Activated T-helper 1 cell treated with Interleukin-2 at 50 U/mL for 16 hours (primary cell): ENCODE data around the gene TRPV2.

Experiments used
- DNase-seq: peaks from one replicate; pipeline ENCODE4 v3.0.0-alpha.2; 2020; ENCODE audit warnings: low read depth

The TRPV2 gene

DNA sequence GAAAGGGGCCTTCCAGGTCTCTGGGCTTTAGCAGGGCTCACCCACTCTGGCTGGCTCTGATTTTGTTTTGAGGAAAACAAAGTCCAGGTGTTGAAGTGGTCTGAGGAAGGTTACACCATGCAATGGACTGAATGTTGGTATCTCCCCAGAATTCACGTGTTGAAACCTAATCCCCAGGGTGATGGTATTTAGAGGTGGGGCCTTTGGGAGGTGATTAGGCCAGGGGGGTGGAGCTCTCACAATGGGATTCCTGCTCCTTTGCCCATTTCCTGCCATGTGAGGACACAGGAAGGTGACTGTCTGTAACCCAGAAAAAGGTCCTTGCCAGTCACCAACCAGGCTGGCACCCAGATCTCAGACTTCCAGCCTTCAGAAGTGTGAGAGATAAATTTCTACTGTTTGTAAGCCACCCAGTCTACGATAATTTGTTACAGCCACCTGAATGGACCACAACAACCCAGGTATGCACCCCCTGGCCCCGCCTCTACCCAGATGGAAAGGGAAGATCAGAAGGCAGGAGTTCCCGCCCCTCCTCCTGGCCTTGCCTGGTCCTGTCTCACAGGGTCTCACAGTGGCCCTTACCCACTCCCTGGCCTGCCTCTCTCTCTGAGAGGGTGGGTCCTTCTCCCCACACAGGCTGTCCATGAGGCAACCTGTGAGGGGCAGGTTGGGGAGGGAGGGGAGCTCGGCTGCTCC is 44.6 kb downstream of the TRPV2 start:
- DNase-seq, result no peak

DNA sequence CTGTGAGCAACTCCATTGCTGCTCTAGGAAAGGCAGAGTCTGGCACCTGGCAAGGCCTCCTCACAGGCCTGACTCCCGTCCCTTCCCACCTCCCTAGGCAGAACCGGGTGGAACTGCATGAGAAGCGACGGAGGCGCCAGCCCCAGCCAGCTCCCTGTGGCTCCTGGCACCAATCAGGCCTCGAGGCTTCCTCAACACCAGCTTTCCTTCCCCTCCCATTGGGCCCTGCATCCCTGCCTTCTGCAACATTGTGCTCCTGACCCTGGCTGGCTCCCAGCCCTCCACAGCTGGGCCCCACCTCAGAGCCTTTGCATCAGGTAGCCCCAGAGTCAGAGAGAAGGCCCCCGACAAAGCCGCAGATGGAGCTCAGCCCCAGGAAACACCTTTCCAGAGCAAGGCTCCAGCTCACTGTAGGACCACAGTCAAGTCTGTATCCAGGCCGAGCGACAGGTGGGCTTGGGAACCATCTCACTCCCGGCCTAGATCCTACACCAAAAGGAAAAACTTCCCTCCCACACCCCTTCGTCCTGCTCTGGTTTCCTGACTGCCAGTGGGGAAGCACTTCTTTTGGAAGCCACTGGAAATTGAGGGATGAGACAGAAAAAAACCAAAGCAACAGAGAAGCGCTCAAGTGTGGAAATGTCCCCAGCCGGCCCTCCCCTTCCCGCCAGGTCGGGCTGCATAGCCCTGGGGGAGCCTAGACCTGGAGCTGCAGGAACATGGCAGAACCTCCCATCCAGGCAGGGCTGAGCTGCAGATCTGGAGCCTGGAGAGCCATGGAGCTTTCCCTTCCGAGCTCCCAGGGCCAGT is 45.6 kb downstream of the TRPV2 start:
- no peak for DNase-seq

DNA sequence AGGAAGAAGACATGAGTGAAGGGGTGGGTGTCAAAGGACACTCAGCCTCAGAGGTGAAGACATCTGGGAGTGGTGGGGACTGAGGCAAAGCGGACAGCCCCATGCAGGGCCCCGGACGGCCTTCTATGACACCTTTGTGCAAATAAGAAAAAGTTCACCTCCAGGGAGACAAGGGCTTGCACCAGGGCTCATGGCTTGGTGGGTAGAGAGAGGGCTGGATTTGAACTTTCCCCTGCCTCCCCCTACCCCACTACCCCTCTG is 46.2 kb downstream of the TRPV2 start:
- no peak for DNase-seq

GRCh38 chr17:16462070-16462864 is 46.9 kb downstream of the TRPV2 start:
- no peak for DNase-seq

DNA sequence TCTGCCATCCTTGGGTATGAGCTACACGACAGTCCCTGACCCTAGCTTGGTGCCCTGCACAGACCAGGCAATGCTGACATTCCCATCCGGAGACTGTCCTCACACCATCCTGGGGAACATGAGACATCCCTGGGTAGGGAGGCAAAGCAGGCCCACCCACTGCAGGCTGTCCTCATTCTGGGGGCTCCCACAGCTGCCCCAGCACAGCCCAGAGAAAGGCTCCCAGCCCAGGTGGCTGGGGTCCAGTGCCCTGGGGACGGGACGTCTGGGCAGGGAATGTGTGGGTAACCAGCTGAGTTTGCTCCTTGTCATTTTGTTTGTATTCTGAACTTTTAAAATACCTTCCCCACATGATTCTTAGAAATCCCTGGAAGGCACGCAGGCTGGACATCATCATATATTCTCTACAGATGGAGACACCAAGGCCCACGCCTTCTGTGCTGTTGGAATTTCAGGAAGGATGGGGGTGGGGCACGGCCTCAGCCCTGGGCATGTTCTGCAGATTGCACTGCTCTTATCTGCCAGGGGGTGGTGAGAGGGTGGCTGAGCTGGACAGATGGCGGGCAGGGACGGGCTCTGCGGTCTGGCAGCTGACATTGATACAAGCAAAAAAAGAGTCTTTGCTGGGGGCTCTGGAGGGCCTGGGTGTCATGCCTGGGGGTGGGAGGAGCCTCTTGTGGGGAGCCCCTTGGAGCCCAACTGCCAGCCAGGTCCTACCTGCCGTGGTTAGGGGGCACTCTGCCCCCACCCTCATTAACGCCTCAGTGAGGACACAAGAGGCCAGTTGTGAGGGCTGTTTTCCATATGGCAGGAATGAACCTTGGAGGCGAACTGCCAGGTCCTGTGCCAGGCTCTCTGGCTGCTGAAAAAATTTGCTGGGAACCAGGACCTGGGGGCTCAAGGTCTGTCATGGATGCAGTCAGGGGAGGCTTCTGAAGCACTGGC is 48.3 kb downstream of the TRPV2 start:
- no peak for DNase-seq

DNA sequence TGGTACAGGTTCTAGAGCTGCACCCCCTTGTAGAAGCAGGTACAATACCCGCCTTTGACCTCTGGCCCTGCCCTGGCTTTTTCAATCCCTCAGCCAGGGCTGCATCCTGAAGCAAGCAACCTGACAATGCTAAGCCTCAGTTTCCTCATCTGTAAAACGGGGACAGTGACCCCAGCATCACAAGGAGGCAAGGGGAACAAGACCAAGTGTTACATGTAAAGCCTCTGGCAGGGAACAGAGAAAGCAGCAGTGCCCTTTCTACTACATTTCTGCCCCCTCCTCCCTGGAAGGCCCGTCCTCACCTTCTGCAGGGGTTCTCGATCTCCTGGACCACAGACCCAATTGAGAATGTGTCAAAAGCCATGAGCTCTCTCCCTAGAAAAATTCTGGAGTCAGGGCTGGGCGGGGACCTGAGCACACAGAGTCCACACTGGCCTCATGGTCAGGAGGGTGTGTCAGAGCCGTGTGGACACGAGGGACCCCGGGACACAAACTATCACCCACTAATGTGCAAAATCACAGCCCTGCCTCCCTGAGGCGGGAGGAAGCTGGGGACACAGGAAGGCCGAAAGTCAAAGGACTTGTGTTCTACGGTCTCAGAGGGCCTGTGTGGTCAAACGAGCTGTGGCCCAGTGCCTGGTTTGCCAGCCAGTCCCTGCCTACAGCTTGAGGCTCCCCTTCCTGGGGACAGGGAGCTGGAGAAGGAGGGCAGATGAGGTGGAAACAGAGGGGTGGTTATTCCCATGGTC is 49.1 kb downstream of the TRPV2 start:
- DNase-seq, result no peak

DNA sequence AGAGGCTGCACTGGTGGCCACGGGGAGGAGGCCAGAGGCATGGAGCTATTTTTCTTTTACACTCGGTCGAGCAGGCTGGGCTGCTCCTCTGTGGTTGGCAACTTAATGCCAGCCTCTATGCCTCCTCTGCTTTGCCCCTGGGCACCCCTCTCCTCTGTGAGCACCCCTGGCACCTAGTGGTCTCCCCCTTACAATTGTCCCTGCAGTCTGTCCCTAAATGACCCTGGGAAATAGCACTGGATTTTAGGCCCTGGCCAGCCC is 49.6 kb downstream of the TRPV2 start:
- no peak for DNase-seq

GRCh38 chr17:16465861-16466338 is 50.5 kb downstream of the TRPV2 start:
- DNase-seq, result no peak

- no peak for DNase-seq
Observed at GRCh38 chr17:16466407-16466806, 51.0 kb downstream of the TRPV2 start.

- no peak for DNase-seq
Observed at GRCh38 chr17:16467044-16467443, 51.7 kb downstream of the TRPV2 start.

GRCh38 chr17:16467886-16468285 is 52.5 kb downstream of the TRPV2 start:
- DNase-seq, result no peak

DNA sequence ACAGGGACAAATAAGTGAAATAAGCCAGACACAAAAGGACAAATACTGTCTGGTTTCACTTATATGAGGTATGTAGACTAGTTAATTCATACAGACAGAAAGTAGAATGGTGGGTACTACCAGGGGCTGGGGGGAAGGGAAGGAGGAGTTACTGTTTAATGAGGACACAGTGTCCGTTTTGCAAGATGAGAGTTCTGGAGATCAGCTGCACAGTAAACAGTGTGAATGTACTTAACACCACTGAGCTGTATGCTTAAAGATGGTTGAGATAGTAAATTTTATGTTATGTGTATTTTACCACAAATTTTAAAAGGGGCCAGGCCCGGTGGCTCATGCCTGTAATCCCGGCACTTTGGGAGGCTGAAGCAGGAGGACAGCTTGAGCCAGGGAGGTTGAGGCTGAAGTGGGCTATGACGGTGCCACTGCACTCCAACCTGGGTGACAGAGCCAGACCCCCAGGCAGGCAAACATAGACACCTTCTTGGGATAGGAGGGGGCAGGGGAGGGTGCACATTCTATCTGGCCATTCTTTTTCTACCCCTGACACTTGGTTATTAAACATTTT is 53.1 kb downstream of the TRPV2 start:
- no peak for DNase-seq

GRCh38 chr17:16470265-16470664 is 54.9 kb downstream of the TRPV2 start:
- DNase-seq, result no peak

DNA sequence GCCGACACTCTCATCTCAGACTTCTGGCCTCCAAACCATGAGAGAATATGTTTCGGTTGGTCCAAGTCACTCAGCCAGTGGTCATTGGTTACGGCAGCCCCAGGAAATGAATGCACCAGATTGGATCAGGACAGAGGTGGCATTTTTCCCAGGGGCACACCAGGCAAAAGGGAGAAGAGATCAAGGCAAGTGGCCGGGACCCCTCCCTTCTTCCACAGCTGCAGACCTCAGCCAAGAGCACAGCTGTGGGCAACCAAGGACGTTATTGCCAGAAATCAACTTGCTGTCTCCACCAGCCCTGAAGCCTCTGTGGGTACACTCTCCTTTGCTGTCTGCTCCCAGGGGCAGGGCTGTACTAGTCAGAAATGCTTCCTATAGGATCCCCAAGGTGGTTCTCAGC is 55.9 kb downstream of the TRPV2 start:
- DNase-seq, result no peak

GRCh38 chr17:16472539-16472938 is 57.2 kb downstream of the TRPV2 start:
- DNase-seq, result no peak

- DNase-seq, result no peak
Observed at GRCh38 chr17:16473044-16474011, 58.0 kb downstream of the TRPV2 start.

DNA sequence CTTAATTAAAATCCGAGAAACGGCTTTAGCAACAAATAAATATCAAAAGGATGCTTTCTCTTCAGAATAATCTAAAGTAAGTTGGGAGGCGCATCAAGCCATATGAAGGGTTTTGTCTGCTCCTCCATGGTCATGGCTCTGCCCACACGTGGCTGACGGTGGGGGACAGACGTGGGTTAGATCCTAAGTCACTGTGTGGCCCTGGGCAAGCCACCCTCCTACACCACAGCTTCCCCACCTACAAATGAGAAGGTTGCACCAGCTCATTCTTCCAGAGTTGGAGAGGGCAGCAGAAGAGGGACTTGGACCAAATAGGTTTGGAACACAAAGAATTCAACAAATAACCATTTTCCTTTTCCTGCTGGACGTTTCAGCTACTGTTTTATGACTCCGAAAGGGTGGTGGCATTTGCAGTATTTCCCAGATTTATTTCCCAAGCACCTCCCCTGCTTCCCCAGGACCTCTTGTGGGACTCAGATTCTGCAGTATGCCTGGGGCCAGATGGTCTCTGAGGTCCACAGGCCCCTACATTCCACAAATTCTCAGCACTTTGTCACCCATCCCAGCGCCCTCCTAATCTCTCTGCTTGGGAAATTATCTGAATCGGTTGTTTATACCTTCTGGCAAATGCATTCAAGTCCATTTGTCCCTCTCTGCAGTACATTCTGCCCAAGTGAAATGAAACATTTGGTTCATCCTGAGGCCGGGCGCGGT is 58.8 kb downstream of the TRPV2 start:
- no peak for DNase-seq

DNA sequence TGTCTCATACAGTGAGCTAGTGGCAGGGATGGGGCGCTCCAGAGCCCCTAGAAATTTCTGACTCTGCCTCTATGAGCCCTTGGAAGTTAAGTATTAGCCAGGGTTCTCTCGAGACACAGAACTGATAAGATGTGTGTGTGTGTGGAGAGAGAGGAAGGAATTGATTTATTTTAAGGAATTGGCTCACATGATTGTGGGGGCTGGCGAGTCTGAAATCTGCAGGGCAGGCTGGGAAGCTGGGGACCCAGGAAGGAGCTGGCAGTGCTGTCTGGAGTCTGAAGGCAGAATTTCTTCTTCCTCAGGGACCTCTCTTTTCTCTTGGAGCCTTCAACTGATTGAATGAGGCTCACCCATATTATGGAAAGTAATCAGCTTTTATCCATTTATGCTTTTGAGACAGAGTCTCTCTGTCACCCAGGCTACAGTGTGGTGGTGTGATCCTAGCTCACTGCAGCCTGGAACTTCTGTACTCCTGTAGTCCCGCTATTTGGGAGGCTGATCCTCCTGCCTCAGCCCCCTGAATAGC is 59.9 kb downstream of the TRPV2 start:
- DNase-seq, result no peak

DNA sequence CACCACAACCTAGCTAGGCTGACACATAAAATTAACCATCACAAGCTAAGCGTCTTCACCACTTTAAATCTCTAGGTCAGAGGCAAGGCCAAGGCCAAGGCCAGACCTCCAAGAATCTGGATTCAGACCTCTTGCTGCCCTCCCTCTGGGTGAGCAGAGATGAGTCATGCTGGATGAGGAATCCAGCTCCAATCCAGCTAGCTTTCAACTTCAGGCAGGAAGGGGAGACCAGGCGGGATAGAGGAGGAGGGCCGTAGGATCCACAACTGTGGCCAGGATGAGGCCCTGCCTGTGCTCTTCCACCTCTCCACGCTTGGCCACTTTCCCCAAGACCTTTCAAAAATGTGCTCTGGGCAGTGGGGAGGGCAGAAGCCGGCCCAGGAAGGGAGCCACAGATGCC is 61.9 kb downstream of the TRPV2 start:
- no peak for DNase-seq
